GM06990 (cell line): ENCODE data around the gene GFAP.

Source experiments
- DNase-seq: peaks from one replicate; pipeline ENCODE4 v3.0.0-alpha.2; 2011; ENCODE audit not compliant: insufficient read length; ENCODE audit errors: extremely low read depth
- H3K27me3 ChIP-seq: replicated peaks from 2 replicates; pipeline ENCODE4 v1.6.0; 2011; ENCODE audit warnings: low read length; ENCODE audit not compliant: control insufficient read depth, insufficient read depth
- H3K36me3 ChIP-seq: 2 replicates; pipeline ENCODE4 v1.5.1; 2011; ENCODE audit warnings: low read length; ENCODE audit not compliant: control insufficient read depth, insufficient read depth
- H3K4me3 ChIP-seq: replicated peaks from 2 replicates; pipeline ENCODE4 v1.5.1; 2011; ENCODE audit warnings: low read depth, mild to moderate bottlenecking, control low read depth, low read length
- CTCF ChIP-seq: IDR thresholded peaks from 2 replicates; pipeline ENCODE4 v1.5.1; 2011; ENCODE audit warnings: low read length, control low read depth, mild to moderate bottlenecking, inconsistent platforms; ENCODE audit not compliant: insufficient read depth, poor library complexity, severe bottlenecking

GFAP gene

GRCh38 chr17:44924107-44924544, 8.8 kb upstream of the GFAP start:
- no peak for DNase-seq
- peaks cover 18% of the 10 kb centered on the region for H3K36me3 ChIP-seq
- no peak for TF ChIP-seq CTCF
- H3K27me3 ChIP-seq: no peaks in the 10 kb centered on the region
- H3K4me3 ChIP-seq: no peak overlapping the region

- Histone ChIP-seq H3K4me3 (no peak overlapping the region), H3K36me3 (peaks cover 7% of the 10 kb centered on the region), H3K27me3 (no peaks in the 10 kb centered on the region)
- no peak for DNase-seq
- TF ChIP-seq CTCF: no peak
Observed at GRCh38 chr17:44922746-44923470, 7.6 kb upstream of the GFAP start.

- Histone ChIP-seq H3K27me3 (no peaks in the 10 kb centered on the region), H3K4me3 (no peak overlapping the region), H3K36me3 (peaks cover 4% of the 10 kb centered on the region)
- TF ChIP-seq CTCF: no peak
- DNase-seq: no peak
Observed at GRCh38 chr17:44922136-44922535, 6.8 kb upstream of the GFAP start.

GRCh38 chr17:44921122-44921882, 6.0 kb upstream of the GFAP start:
- Histone ChIP-seq H3K27me3 (no peaks in the 10 kb centered on the region), H3K36me3 (peaks cover 4% of the 10 kb centered on the region), H3K4me3 (no peak overlapping the region)
- no peak for DNase-seq
- no peak for TF ChIP-seq CTCF

GRCh38 chr17:44920565-44920940, 5.3 kb upstream of the GFAP start:
- no peak for DNase-seq
- H3K4me3 ChIP-seq: no peak overlapping the region

More at GRCh38 chr17:44920565-44920940, 5.3 kb upstream of the GFAP start:
- no peak for TF ChIP-seq CTCF
- Histone ChIP-seq H3K27me3 (no peaks in the 10 kb centered on the region), H3K36me3 (no peaks in the 10 kb centered on the region)
